ENCODE data around the gene KRTAP4-7. TPM values are rescaled to one million over a fixed set of nuclear protein-coding genes. Genes with fewer than 3 reads are reported as not detected.
"Not testable (repeated sequence)": the region's sequence is repeated elsewhere in the genome, so short reads cannot be mapped to it uniquely, and the experiment has no call there.

Gene KRTAP4-7
- total RNA-seq, 4 donors from 2014 or later: 0.54 to 73.1 (median 2.4) TPM; not detected in 1

DNA sequence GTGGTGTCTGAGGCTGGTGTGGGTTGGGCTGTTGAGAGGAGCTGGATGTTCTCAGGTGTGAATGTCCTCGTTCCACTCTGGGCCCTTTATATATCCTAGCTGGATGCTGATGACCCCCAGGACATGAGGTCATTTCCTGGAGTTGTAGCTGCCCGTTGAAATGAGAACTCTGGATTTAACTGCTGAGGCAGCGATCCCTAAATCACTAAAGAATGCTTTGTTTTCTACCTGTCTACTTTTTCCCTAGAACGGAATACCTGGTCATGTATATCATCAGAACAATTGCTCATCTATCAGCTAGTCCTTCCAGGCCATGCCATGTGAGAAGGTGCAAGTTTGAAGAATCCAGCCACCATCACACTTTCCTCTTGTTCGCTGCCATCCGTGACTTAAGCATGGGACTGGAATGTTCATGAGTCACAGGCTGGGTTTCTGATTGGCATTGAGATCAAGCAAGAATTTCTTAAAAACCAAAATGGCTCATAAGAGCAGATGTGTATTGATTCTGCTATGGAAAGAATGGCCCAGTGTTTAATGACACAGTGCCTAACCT is 23.8 kb upstream of the KRTAP4-7 start, which contains the start of gene KRTAP2-3:
Gene KRTAP2-3, minus strand, starts transcription at position 63 of the 553 bp plus-strand sequence. CDS start 64 bp downstream, outside the sequence.
- intact Hi-C loops (cut with DNase I; ENCODE audit: low total_unique reads): no loop called here
- TF ChIP-seq POLR2A (IDR thresholded peaks at IDR 0.05) (no peak), CTCF (IDR thresholded peaks at IDR 0.05) (no peak)

GRCh38 chr17:41061964-41062363 is 22.0 kb upstream of the KRTAP4-7 start:
- DNase-seq (ENCODE audit: low spot score in 2 of 2): no peak
- H3K4me3 ChIP-seq (ENCODE audit: low read depth, poor library complexity, severe bottlenecking): no peak overlapping the region
- no peak for TF ChIP-seq CTCF (IDR thresholded peaks at IDR 0.05)
- no peak for TF ChIP-seq POLR2A (IDR thresholded peaks at IDR 0.05)
- WGBS, 2 donors: 53 to 61% methylated on average over 1 of the region's 1 CpG
- intact Hi-C loops (cut with DNase I; ENCODE audit: low total_unique reads): no loop called here

More for the DNA sequence above, 23.8 kb upstream of the KRTAP4-7 start, which contains the start of gene KRTAP2-3:
- DNase-seq (ENCODE audit: low spot score in 2 of 2): no peak
- no peak within 1 kb of the TSS for H3K4me3 ChIP-seq (ENCODE audit: low read depth, poor library complexity, severe bottlenecking)
- 62% methylated on average over 6 of the region's 6 CpGs for WGBS, 2 donors

- H3K4me3 ChIP-seq (ENCODE audit: low read depth, poor library complexity, severe bottlenecking): no peak overlapping the region
- TF ChIP-seq CTCF (IDR thresholded peaks at IDR 0.05): no peak
- TF ChIP-seq POLR2A (IDR thresholded peaks at IDR 0.05): no peak
- WGBS, 2 donors: 85% methylated on average over 4 of the region's 4 CpGs
- intact Hi-C loops (cut with DNase I; ENCODE audit: low total_unique reads): no loop called here
- DNase-seq (ENCODE audit: low spot score in 2 of 2): no peak
These were observed 20.5 kb upstream of the KRTAP4-7 start for GRCh38 chr17:41063449-41063848.

GRCh38 chr17:41064301-41064700 is 19.6 kb upstream of the KRTAP4-7 start:
- H3K4me3 ChIP-seq (ENCODE audit: low read depth, poor library complexity, severe bottlenecking): no peak overlapping the region
- TF ChIP-seq CTCF (IDR thresholded peaks at IDR 0.05) (no peak), POLR2A (IDR thresholded peaks at IDR 0.05) (no peak)
- intact Hi-C loops (cut with DNase I; ENCODE audit: low total_unique reads): no loop called here
- WGBS, 2 donors: 73 to 85% methylated on average over 1 of the region's 1 CpG
- DNase-seq (ENCODE audit: low spot score in 2 of 2): no peak

GRCh38 chr17:41065016-41065689 is 18.8 kb upstream of the KRTAP4-7 start:
- 79 to 85% methylated on average over 7 to 9 of the region's 16 CpGs for WGBS, 2 donors
- H3K4me3 ChIP-seq (ENCODE audit: low read depth, poor library complexity, severe bottlenecking); DNase-seq (ENCODE audit: low spot score in 2 of 2); intact Hi-C loops (cut with DNase I; ENCODE audit: low total_unique reads): not testable (repeated sequence)

DNA sequence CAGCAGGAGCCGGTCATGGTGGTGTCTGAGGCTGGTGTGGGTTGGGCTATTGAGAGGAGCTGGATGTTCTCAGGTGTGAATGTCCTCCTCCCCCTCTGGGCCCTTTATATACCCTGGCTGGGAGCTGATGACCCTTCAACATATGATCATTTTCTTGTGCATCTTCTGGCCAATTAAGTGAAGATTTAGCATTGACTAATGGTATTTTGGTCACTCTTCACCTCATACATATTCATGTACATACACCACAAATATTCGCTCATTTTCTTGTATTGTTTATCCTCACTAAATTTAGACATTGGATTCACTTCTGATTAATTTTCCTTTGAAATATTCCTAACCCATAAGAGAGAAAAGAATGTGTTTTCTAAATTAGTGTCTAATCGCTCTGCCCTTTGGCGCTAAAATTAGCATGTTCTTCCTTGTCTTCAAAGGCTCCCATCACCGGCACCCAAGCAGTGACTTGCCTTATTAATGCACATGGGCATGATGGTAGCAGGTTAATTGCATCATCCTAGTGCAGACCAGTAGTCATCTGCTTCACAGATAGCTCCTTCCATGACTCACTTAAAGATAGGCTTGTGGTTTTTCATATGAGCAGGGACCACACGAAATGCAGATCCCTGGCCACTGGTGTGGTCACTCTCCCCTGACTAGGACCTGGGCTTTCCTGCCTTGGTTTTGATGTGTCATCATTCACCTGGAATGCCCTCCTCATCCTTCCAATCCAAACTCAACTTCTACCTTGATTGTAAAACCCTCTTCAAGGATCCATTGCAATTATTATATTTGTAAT is 17.9 kb upstream of the KRTAP4-7 start, which contains the start of gene KRTAP2-4:
Gene KRTAP2-4, minus strand, starts transcription at position 51 of the 796 bp plus-strand sequence. Its CDS starts 34 bp downstream, at position 17.
- intact Hi-C loops (cut with DNase I; ENCODE audit: low total_unique reads): no loop called here
- no peak for TF ChIP-seq CTCF (IDR thresholded peaks at IDR 0.05)
- TF ChIP-seq POLR2A (IDR thresholded peaks at IDR 0.05): no peak
- no peak for DNase-seq (ENCODE audit: low spot score in 2 of 2)
- no peak within 1 kb of the TSS for H3K4me3 ChIP-seq (ENCODE audit: low read depth, poor library complexity, severe bottlenecking)
- 69 to 72% methylated on average over 6 of the region's 6 CpGs for WGBS, 2 donors

Measured in lower leg skin (tissue), 4 donors.